ENCODE results near the gene MADCAM1.
A peak's percentile ranks its signal among the peaks of the same experiment; 100 is the strongest.

The MADCAM1 gene

DNA sequence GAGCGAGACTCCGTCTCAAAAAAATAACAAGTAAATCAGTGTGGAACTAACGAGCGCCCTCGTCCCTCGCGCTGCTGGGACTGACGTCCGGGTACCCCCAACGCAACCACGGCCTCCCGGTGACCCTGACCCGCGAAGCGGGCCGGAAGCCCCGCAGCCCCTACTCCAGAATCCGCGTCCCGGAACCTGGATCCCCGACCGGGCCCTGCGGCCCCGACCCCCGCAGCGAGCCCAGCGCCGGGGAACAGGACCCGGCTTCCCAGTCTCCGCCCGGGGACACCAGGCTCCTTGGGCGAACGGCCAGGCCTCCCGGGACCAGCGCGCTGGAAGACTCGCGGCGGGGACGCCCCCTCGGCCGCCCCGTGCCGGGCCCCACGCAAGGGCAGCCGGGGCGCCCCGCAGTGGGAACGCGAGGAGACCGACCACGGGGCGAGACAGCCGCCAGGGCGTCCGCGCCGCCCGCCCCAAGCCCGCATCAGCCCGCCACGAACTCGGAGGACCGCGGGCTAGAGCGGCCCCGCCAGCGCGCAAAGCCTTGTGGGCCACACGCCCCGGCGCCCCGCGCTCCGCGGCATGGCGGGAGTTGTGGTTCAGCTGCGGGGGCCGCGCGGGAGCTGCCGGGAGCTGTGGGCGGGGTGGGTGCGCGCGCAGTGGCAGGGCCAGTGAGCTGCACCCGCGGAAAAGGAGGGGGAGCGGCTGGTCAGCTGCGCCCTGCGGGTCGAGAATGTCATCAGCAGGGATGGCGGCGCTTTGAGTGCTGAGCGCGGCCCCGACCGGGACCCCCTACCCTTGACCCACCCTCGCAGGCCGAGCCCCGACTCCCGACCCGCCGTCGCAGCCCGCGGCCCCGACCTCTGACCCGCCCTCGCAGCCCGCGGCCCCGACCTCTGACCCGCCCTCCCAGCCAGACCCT, 7.5 kb upstream of the MADCAM1 start:
- peak; percentile 91 for DNase-seq

DNA sequence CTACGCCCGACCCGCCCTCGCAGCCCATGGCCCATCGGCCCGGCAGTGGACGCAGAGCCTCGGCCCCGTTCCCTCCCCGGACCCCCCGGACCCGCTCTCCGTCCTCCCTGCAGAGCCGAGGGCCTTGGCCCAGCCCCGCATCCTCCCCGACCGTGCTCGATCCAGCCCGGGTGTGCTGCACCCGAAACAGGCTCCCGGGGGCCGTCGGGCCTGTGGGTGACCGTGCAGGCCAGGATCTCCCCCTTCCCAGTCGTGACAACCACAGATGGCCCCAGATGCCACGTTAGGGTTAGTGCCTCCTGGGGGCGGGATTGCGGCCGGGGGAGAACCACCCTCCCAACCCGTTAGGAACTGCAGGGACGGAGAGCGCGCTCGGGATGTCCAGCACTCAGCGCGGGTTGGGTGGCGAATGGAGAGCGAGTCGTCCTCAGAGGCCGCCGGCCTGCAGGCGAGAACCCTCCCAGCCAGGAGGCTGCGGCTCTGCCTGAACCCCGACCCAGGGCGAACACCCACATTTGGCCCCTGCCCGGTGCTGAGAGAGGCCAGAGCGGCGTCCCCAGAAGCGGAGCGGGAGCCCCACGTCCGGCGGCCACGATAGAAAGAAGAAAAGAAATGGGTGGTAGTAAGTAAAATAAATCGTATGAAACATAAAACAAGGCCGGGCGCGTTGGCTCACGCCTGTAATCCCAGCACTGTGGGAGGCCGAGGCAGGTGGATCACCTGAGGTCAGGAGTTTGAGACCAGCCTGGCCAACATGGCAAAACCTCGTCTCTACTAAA, 6.7 kb upstream of the MADCAM1 start:
- DNase-seq = no peak

DNA sequence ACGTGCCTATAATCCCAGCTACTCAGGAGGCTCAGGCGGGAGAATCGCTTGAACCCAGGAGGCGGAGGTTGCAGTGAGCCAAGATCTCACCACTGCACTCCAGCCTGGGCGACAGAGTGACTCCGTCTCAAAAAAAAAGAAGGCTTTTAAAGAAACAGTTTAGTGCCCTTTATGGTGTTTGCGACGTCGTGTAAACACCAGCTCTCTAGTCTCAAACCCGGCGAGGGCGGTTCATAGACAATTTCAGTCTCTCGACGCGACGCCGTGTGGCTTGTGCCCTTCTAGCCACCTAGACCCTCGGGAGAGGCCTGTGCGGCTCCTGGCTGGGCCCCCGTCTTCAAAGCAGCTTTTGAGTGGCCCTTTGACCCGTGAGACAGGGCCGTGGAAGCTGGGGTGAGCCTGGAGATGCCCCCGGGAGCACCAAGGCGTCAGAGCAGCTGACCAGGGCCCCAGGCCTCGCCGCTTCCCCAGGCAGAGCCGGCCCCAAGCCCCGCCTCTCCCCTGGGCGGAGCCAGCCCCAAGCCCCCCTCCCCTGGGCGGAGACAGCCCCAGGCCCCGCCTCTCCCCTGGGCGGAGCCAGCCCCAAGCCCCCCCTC, 5.0 kb upstream of the MADCAM1 start:
- DNase-seq = no peak

DNA sequence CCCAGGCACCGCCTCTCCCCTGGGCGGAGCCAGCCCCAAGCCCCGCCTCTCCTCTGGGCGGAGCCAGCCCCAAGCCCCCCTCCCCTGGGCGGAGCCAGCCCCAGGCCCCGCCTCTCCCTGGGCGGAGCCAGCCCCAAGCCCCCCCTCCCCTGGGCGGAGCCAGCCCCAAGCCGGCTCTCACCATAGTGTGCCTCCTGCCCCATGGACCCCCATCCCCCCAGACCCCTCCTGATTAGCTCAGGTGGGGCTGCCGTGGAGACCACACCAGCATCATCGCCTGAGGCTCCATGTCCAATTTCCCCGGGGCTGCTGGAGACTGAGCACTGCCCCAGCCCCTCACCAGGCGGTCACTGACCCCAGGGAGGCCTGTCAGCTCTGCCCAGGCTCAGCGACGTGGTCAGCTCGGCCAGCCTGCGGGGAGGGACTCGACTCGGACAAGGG, 4.2 kb upstream of the MADCAM1 start:
- DNase-seq = peak; percentile 37

DNA sequence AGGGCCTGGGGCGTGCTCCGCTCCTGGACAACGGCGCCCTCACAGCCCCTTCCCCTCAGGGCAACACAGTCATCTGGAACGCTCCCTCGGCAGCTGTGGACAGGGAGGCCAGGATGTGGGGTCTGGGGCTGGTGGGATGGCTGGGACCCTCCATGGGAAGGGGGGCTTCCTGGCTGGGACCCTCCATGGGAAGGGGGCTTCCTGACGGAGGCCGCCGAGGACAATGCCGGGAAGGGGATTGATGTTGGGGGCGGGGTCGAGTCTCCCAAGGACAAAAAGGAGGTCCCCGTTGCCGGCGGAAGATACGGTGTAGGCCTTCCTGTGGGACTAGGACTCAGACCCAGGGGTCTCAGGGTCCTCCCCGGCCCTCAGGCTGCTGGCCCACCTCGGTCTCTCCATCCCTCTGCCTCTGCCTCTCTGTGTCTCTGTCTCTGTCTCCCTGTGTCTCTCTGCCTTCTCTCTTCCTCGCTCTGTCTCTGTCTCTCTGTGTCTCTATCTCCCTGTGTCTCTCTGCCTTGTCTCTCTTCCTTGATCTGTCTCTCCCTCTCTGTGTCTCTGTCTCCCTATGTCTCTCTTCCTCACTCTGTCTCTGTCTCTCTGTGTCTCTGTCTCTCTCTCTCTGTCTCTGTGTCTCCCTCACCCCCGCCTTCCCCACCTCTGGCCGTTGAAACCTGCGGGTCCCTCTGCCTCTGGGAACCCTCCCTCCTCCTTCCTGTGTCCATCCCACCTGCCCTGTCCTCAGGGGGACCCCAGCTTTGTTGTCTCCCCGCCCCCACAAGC, 2.7 kb upstream of the MADCAM1 start:
- DNase-seq = no peak

DNA sequence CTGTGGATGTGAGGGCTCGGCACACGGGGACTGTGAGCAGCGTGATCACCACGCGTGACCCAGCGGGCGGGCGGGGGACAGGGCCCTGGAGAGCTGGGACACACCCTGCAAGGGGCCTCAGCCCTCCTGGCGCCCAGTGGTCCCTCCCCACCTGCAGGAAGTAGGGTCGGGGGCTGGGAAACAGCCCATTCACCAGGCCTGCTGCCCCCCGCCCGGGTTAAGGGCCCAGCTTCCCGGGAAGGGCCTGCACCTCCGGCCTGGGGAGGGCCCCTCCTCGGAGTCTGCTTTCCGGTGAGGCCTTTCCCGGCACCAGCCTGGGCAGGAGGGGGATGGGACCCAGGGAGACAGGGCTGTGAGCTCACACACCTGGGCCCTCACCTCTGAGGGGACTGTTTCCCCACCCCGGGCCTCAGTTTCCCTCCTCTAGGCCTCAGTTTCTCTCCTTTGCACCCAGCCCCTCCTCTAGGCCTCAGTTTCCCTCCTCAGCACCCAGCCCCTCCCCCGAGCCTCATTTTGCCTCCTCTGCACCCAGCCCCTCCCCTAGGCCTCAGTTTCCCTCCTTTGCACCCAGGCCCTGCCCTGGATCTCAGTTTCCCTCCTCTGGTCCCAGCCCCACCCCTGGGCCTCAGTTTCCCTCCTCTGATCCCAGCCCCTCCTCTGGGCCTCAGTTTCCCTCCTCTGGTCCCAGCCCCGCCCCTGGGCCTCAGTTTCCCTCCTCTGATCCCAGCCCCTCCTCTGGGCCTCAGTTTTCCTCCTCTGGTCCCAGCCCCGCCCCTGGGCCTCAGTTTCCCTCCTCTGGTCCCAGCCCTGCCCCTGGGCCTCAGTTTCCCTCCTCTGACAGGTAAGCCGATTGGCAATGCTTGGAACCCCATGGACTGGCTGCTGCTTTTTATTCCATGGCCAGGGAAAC, 1.9 kb upstream of the MADCAM1 start:
- DNase-seq = no peak

DNA sequence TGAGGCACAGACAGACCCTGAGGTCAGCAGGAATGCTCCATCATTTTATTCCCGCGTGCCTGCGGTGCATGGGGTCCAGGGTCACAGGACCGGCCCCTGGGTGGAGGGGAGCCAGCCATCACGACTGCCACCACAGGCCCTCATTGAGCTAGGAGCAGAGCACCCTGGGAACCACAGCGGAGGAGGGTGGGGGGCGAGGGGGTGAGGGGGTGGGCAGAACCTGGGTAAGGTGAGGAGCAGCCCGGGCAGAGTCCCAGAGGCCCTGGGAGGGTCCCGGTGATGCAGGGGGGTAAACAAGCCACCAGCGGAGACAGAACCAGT, 1.2 kb upstream of the MADCAM1 start:
- no peak for DNase-seq

DNA sequence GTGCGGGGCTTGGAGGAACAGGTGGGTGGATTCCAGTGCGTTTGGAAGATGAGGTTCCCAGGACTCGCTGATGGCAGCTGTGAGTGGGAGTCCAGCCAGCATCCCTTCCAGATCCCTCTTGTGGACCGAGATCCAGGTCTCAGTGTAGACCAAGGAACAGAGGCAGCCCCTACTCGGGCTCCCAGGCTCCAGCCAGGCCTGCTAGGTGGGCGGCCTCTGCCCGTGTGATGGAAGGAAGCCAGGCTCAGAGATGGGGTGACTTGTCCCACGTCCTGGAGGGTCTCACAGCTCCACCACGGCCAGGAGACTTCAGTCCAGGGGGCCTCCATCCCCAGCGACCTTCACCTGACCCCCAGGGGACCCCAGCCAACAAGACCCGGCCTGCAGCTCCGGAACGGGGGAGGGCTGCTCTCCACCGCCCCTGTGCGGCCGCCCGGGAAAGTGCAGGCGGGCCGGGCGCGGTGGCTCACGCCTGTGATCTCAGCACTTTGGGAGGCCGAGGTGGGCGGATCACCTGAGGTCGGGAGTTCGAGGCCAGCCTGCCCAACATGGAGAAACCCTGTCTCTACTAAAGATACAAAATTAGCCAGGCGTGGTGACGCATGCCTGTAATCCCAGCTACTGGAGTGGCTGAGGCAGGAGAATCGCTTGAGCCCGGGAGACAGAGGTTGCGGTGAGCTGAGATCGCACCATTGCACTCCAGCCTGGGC, 729 bp upstream of the MADCAM1 start:
- peak; percentile 7 for DNase-seq

DNA sequence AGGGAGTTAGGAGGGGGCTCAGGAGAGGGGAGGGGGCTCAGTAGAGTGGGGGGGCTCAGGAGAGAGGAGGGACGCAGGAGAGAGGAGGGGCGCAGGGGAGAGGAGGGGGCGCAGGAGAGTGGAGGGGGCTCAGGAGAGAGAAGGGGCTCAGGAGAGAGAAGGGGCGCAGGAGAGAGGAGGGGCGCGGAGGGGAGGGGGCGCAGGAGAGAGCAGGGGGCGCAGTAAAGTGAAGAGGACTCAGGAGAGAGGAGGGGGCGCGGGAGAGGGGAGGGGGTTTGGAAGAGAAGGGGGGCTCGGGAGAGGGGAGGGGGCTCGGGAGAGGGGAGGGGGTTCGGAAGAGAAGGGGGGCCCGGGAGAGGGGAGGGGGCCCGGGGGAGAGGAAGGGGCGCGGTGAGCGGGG, 700 bp downstream of the MADCAM1 start:
- DNase-seq = no peak

DNA sequence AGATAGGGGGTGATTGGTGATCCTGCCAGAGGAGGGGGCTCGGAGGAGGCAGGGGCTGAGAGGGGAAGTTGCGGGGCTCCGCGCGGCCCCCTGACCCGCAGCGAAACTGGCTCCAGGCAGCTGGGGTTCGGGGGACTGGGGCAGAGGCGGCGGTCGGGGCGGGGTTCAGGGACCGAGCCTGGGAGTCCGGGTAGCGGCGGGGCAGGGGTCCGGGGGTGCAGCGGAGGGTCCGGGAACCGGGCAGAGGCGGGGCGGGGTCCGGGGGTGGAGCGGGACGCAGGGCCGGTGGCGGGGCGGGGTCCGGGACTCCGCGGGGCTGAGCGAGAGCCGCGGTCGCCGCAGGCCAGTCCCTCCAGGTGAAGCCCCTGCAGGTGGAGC, 1.2 kb downstream of the MADCAM1 start:
- no peak for DNase-seq

DNA sequence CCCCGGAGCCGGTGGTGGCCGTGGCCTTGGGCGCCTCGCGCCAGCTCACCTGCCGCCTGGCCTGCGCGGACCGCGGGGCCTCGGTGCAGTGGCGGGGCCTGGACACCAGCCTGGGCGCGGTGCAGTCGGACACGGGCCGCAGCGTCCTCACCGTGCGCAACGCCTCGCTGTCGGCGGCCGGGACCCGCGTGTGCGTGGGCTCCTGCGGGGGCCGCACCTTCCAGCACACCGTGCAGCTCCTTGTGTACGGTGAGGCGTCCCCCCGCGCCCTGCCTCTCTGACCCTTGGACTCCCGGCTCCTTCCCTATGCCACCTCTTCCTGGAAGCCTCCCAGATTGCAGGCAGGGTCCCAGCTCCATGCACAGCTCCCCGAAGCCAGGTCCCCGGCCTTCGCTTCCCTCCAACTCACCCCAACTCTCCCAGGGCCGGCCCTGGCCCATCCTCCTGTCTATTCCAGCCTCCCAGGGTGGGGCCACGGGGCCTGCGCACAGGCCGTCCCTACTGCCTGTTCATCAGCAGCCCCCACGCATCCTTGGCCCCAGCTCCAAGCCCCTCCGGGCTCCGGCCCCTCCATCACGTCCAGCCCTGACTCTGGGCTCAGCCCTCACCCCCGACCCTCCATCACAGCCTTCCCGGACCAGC, 1.7 kb downstream of the MADCAM1 start:
- DNase-seq = no peak

DNA sequence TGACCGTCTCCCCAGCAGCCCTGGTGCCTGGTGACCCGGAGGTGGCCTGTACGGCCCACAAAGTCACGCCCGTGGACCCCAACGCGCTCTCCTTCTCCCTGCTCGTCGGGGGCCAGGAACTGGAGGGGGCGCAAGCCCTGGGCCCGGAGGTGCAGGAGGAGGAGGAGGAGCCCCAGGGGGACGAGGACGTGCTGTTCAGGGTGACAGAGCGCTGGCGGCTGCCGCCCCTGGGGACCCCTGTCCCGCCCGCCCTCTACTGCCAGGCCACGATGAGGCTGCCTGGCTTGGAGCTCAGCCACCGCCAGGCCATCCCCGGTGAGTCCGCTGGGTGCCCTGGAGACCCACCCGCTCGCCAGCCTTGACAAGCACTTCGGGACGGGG, 2.2 kb downstream of the MADCAM1 start:
- no peak for DNase-seq

DNA sequence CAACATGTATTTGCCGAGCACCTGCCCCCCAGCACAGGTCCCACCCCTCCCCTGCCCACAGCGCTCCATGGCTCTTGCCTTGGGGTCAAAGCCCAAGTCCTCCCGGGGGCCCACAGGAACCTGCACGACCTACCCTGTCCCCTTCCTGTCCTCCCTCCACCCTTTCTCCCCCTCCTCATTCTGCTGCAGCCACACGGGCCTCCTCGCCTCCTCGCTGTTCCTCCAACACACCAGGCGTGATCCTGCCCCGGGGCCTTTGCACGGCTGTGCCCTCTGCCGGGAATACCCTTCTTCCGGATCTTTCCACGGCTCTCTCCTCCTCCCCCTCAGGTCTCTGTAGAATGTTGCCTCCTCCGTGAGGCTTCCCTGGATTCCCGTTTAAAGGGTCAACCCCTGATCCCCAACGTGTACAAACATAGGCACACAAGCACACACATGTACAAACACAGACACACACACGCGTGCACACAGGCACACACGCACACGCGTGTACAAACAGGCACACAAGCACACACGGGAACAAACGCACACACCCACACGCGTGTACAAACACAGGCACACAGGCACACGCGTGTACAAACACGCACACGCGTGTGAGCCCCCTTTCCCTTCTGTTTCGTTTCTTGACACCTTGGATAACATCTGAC, 2.8 kb downstream of the MADCAM1 start:
- DNase-seq = no peak

DNA sequence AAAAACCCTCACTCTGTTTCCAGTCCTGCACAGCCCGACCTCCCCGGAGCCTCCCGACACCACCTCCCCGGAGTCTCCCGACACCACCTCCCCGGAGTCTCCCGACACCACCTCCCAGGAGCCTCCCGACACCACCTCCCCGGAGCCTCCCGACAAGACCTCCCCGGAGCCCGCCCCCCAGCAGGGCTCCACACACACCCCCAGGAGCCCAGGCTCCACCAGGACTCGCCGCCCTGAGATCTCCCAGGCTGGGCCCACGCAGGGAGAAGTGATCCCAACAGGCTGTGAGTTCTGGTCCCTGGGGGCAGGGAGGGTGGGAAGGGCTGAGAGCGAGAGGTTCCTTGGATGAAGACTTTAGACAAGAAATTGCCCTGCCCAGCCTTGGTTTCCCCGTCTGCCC, 5.4 kb downstream of the MADCAM1 start:
- no peak for DNase-seq

DNA sequence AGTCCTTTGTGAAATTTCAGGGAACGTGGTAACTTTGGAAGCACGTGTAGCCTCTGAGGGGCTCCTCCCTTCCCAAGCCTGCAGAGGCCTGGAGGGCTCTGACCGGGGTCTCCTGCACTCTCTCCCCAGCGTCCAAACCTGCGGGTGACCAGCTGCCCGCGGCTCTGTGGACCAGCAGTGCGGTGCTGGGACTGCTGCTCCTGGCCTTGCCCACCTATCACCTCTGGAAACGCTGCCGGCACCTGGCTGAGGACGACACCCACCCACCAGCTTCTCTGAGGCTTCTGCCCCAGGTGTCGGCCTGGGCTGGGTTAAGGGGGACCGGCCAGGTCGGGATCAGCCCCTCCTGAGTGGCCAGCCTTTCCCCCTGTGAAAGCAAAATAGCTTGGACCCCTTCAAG, 8.3 kb downstream of the MADCAM1 start:
- DNase-seq = no peak

DNA sequence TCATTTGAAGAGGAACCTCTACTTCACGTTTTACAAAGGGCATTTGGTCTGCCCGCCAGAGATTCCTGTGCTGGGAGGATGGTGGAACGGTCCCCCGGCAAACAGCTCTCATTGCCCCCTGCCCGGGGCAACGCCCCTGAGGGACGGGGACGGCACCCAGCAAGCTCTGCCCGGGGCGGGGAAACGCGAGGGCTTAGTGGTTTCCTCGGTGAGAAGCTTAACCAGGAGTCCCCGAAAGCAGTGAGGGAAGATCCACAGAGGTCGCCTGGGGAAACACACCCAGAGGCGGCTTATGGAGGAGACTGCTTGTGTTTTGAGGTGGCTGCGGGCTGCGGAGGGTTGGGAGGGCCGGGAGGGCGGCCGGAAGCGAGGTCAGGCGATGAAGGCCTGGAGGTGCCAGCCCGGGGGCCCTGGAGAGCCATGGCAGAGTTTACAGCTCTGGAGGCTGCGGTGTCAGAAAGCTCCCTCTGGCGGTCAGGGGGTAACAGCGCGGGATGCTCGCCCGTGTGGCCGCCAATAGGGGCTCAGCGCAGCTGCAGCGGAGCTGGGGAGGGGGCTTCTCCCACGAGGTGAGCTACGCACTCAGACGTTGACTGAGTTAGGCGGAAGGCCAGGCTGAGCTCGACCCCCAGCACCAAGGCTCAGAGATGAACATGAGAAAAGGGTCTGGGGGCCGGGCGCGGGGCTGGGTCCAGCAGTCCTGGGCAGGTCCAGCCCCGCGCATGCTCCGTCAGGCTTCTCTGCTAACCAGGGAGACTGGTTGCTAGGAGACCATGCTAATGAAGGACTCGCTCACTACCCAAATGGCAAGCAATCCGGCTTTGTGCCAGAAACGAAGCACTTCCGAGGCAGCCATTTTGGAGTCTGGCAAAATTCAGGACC, 10.4 kb downstream of the MADCAM1 start:
- DNase-seq = peak; percentile 94

DNA sequence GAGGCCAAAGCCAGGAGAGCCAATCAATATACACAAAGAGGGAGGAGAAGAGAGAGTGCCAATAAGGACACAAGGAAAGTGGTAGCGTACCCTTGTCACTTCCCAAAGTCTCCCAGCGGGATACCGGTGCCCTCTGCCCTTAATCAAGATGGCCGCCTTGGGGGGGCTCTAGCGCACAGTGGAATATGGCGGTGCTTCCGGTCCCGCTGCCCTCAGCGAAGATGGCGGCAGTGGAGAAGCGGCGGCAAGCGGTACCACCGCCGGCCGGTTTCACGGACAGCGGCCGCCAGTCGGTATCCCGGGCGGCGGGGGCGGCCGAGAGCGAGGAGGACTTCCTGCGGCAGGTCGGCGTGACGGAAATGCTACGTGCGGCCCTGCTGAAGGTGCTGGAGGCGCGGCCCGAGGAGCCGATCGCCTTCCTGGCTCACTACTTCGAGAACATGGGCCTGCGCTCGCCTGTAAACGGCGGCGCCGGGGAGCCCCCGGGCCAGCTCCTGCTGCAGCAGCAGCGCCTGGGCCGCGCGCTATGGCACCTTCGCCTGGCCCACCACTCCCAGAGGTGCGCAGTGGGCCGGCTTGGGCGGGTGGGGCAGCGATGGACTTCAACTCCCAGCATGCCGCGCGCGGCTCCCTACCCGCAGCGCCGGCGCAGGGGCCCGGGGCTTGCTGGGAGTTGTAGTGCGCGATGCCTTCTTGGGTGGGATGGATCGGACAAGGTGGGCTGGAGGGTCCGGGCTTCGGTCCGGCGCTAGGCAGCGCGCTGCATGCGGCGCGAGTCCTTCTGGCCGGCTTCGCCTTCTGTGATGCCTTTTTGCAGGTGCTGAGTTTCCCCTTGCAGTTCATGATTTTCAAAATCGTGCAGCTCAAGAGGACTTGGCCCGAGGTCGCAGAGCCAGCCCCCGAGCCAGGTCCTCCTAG, 11.3 kb downstream of the MADCAM1 start, which contains the start of gene TPGS1:
TSS of gene TPGS1 (plus strand) at position 212 of the 918 bp plus-strand sequence. CDS start at position 222, 10 bp downstream.
- DNase-seq = peak; percentile 90
